Parathyroid adenoma (tissue), 2 donors: Measurements from ENCODE around the gene C1QTNF8.

Source experiments
- H2AFZ ChIP-seq: fragments of 300-600 bp; sonication (generic); one replicate; pipeline ENCODE4 v1.7.0; 2017; ENCODE audit warnings: antibody characterized with exemption, mild to moderate bottlenecking
- H3K27ac ChIP-seq: fragments of 300-600 bp; sonication (generic); one replicate; pipeline ENCODE4 v1.7.0; 2017
- H3K27me3 ChIP-seq: fragments of 300-600 bp; sonication (generic); one replicate; pipeline ENCODE4 v1.7.0; 2017; ENCODE audit warnings: low read length; ENCODE audit not compliant: control insufficient read depth, insufficient read depth
- H3K36me3 ChIP-seq: fragments of 300-600 bp; sonication (generic); one replicate; pipeline ENCODE4 v1.7.0; 2017; ENCODE audit warnings: low read length; ENCODE audit not compliant: control insufficient read depth, insufficient read depth
- H3K4me1 ChIP-seq: fragments of 300-600 bp; sonication (generic); one replicate; pipeline ENCODE4 v1.7.0; 2017; ENCODE audit warnings: control low read depth
- H3K4me2 ChIP-seq: fragments of 300-600 bp; sonication (generic); one replicate; pipeline ENCODE4 v1.7.0; 2017; ENCODE audit warnings: low read length
- H3K4me3 ChIP-seq: fragments of 300-600 bp; sonication (generic); one replicate; pipeline ENCODE4 v1.7.0; 2017; ENCODE audit warnings: low read depth, low read length
- H3K79me2 ChIP-seq: fragments of 300-600 bp; sonication (generic); one replicate; pipeline ENCODE4 v1.7.0; 2017; ENCODE audit warnings: control low read depth
- H3K9ac ChIP-seq: fragments of 300-600 bp; sonication (generic); one replicate; pipeline ENCODE4 v1.7.0; 2017; ENCODE audit warnings: mild to moderate bottlenecking
- H3K9me3 ChIP-seq: fragments of 300-600 bp; sonication (generic); one replicate; pipeline ENCODE4 v1.7.0; 2017; ENCODE audit warnings: low read length; ENCODE audit not compliant: control insufficient read depth
- CTCF ChIP-seq: fragments of 300-600 bp; sonication (generic); IDR thresholded peaks from one replicate; pipeline ENCODE4 v1.7.0; 2017; ENCODE audit warnings: antibody characterized with exemption, mild to moderate bottlenecking
- donor health status: primary hyperparathyroidism.

C1QTNF8 gene

GRCh38 chr16:1121601-1122397 is 25.8 kb upstream of the C1QTNF8 start:
- Histone ChIP-seq H3K27me3 (no peaks in the 10 kb centered on the region), H3K4me2 (no peak overlapping the region), H3K4me1 (no peaks in the 10 kb centered on the region)

GRCh38 chr16:1121009-1121408 is 25.0 kb upstream of the C1QTNF8 start:
- Histone ChIP-seq H2AFZ (no peak overlapping the region), H3K27ac (no peak overlapping the region), H3K27me3 (no peaks in the 10 kb centered on the region), H3K4me2 (no peak overlapping the region), H3K9me3 (no peaks in the 10 kb centered on the region), H3K4me1 (no peaks in the 10 kb centered on the region), H3K4me3 (no peak overlapping the region), H3K79me2 (no peaks in the 10 kb centered on the region), H3K36me3 (no peaks in the 10 kb centered on the region), H3K9ac (no peak overlapping the region)
- no peak for TF ChIP-seq CTCF

More at GRCh38 chr16:1121601-1122397, 25.8 kb upstream of the C1QTNF8 start:
- Histone ChIP-seq H3K79me2 (no peaks in the 10 kb centered on the region), H3K9ac (no peak overlapping the region), H2AFZ (no peak overlapping the region), H3K27ac (no peak overlapping the region), H3K4me3 (no peak overlapping the region), H3K36me3 (no peaks in the 10 kb centered on the region), H3K9me3 (no peaks in the 10 kb centered on the region)
- no peak for TF ChIP-seq CTCF

GRCh38 chr16:1120577-1120941 is 24.5 kb upstream of the C1QTNF8 start:
- Histone ChIP-seq H3K9me3 (no peaks in the 10 kb centered on the region), H3K4me3 (no peak overlapping the region), H3K4me1 (no peaks in the 10 kb centered on the region), H3K36me3 (no peaks in the 10 kb centered on the region), H3K9ac (no peak overlapping the region), H3K79me2 (no peaks in the 10 kb centered on the region), H3K4me2 (no peak overlapping the region), H3K27ac (no peak overlapping the region), H2AFZ (no peak overlapping the region), H3K27me3 (no peaks in the 10 kb centered on the region)
- TF ChIP-seq CTCF: no peak

GRCh38 chr16:1119766-1120576 is 23.9 kb upstream of the C1QTNF8 start:
- no peak overlapping the region for H3K27ac ChIP-seq
- no peaks in the 10 kb centered on the region for H3K79me2 ChIP-seq
- H3K4me2 ChIP-seq: no peak overlapping the region
- no peaks in the 10 kb centered on the region for H3K27me3 ChIP-seq
- TF ChIP-seq CTCF: no peak
- no peak overlapping the region for H3K9ac ChIP-seq
- H3K4me1 ChIP-seq: no peaks in the 10 kb centered on the region
- no peaks in the 10 kb centered on the region for H3K9me3 ChIP-seq
- H3K4me3 ChIP-seq: no peak overlapping the region
- H2AFZ ChIP-seq: no peak overlapping the region
- no peaks in the 10 kb centered on the region for H3K36me3 ChIP-seq
